ENCODE results near the gene MET. TPM values are rescaled to one million over a fixed set of nuclear protein-coding genes. Genes with fewer than 3 reads are reported as not detected.

The MET gene
- 21.1 to 22.8 TPM (median 22.3 TPM) in 3 replicates for total RNA-seq

DNA sequence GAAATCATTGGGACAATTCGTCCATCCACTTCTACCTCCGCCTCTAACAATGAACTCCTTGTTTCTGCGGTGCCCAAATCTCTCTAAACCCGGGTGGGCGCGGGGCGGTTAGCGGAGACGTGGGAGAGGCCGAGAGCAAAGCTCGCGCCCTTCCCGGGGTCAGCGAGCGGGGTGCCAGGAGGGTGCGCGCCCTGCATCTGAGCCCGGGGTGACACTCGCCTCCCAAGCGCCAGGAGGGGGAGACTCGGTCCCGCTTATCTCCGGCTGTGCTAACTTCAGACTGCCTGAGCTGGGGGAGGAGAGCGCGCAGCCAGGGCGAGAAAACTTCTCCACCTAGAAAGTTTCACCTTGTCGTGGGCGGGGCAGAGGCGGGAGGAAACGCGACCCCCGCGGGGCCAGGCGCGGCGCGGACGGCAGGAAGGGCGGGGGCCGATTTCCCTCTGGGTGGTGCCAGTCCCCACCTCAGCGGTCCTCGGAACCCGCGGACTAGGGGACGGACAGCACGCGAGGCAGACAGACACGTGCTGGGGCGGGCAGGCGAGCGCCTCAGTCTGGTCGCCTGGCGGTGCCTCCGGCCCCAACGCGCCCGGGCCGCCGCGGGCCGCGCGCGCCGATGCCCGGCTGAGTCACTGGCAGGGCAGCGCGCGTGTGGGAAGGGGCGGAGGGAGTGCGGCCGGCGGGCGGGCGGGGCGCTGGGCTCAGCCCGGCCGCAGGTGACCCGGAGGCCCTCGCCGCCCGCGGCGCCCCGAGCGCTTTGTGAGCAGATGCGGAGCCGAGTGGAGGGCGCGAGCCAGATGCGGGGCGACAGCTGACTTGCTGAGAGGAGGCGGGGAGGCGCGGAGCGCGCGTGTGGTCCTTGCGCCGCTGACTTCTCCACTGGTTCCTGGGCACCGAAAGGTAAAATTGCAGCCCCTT is at the start of gene MET:
TSS of gene MET (plus strand) at position 516 of the 915 bp plus-strand sequence. CDS start 26,889 bp downstream, outside the sequence.
- peak; percentile 43 to 72 for DNase-seq (ENCODE audit: low spot score in 2 of 2, unreplicated experiment in 2 of 2)
- Mint-ChIP-seq H3K27ac (peak within 1 kb of the TSS; percentile 92), H3K4me1 (peaks cover 43% of the 10 kb centered on the region), H3K27me3 (ENCODE audit: low read depth) (peaks cover 27% of the 10 kb centered on the region), H3K4me3 (peak within 1 kb of the TSS; percentile 87), H3K36me3 (no peaks in the 10 kb centered on the region), H3K9me3 (no peaks in the 10 kb centered on the region)
- TF ChIP-seq, protein P1, sequence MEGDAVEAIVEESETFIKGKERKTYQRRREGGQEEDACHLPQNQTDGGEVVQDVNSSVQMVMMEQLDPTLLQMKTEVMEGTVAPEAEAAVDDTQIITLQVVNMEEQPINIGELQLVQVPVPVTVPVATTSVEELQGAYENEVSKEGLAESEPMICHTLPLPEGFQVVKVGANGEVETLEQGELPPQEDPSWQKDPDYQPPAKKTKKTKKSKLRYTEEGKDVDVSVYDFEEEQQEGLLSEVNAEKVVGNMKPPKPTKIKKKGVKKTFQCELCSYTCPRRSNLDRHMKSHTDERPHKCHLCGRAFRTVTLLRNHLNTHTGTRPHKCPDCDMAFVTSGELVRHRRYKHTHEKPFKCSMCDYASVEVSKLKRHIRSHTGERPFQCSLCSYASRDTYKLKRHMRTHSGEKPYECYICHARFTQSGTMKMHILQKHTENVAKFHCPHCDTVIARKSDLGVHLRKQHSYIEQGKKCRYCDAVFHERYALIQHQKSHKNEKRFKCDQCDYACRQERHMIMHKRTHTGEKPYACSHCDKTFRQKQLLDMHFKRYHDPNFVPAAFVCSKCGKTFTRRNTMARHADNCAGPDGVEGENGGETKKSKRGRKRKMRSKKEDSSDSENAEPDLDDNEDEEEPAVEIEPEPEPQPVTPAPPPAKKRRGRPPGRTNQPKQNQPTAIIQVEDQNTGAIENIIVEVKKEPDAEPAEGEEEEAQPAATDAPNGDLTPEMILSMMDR (IDR thresholded peaks at IDR 0.05; ENCODE audit: unreplicated experiment) = peak; percentile 5

DNA sequence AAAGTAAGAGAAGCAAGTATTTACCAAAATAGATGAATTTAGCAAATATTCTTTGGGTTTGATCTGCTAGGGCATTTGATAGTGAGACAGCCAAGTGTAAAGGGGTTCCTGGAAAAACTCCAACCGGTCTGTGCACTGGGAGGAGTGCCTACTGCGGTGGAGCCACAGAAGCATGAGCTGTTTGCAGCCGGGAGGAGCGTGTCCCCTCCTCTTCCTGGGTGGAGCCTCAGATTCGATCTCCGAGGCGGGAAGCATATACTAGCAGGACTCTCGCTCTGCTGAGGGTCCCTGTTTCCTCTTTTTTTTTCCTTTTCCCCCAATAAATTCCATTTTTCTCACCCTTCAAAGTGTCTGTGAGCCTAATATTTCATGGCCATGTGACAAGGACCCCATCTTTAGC is 45.1 kb upstream of the MET start:
- peaks cover 17% of the 10 kb centered on the region for H3K4me1 Mint-ChIP-seq

DNA sequence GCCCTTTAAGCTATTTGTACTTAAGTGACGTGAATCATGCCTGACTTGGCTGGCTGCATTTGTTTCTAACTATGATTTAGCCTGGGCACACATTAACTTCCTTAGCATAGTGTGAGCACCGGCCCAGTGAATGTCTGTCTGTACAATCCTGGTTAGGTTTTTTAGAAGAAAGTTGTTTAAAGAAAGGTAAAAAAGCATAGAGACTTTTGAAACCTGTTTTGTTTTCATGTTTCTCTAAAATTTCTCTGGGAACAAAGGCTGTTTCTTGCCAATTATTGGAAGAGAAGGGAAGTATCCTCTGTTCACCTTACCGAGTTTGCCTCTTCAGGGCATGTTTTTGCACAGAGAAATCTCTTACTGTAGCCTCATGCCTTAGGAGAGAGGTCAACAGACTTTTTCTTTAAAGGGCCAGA is 42.9 kb upstream of the MET start:
- no peak for DNase-seq (ENCODE audit: low spot score in 2 of 2, unreplicated experiment in 2 of 2)
- peaks cover 19% of the 10 kb centered on the region for H3K4me1 Mint-ChIP-seq
- H3K4me3 Mint-ChIP-seq = no peak overlapping the region
- H3K27ac Mint-ChIP-seq = peak overlapping the region; percentile 41
- TF ChIP-seq, protein P1 (IDR thresholded peaks at IDR 0.05; ENCODE audit: unreplicated experiment) = no peak
- no peaks in the 10 kb centered on the region for H3K9me3 Mint-ChIP-seq
- H3K27me3 Mint-ChIP-seq (ENCODE audit: low read depth) = peaks cover 3% of the 10 kb centered on the region
- H3K36me3 Mint-ChIP-seq = no peaks in the 10 kb centered on the region

More for the DNA sequence above, 45.1 kb upstream of the MET start:
- no peak for DNase-seq (ENCODE audit: low spot score in 2 of 2, unreplicated experiment in 2 of 2)
- no peaks in the 10 kb centered on the region for H3K9me3 Mint-ChIP-seq
- no peaks in the 10 kb centered on the region for H3K36me3 Mint-ChIP-seq
- no peak overlapping the region for H3K27ac Mint-ChIP-seq
- H3K27me3 Mint-ChIP-seq (ENCODE audit: low read depth) = peaks cover 7% of the 10 kb centered on the region
- H3K4me3 Mint-ChIP-seq = no peak overlapping the region
- TF ChIP-seq, protein P1 (IDR thresholded peaks at IDR 0.05; ENCODE audit: unreplicated experiment) = no peak

DNA sequence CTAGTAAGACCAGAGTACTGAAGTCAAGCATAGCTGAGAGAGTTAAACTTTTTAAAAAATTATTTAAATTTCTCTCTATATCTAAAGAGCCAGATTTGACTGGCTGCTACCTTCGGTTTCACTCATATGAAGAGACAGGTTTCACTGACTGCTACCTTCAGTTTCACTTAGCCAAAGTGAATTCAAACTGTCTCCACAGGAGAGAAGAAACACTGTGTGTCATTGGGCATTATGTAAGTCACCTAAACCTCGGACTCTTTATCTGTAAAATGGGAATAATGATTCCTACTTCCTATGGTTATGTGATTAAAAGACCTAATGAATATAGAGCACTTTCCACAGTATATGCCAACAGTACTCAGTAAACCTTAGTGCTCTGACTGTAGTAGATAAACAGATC is 41.6 kb upstream of the MET start:
- Mint-ChIP-seq H3K4me1 (peaks cover 19% of the 10 kb centered on the region), H3K27ac (no peak overlapping the region), H3K36me3 (no peaks in the 10 kb centered on the region), H3K27me3 (ENCODE audit: low read depth) (peaks cover 3% of the 10 kb centered on the region), H3K9me3 (no peaks in the 10 kb centered on the region), H3K4me3 (no peak overlapping the region)
- no peak for DNase-seq (ENCODE audit: low spot score in 2 of 2, unreplicated experiment in 2 of 2)
- TF ChIP-seq, protein P1 (IDR thresholded peaks at IDR 0.05; ENCODE audit: unreplicated experiment) = no peak

DNA sequence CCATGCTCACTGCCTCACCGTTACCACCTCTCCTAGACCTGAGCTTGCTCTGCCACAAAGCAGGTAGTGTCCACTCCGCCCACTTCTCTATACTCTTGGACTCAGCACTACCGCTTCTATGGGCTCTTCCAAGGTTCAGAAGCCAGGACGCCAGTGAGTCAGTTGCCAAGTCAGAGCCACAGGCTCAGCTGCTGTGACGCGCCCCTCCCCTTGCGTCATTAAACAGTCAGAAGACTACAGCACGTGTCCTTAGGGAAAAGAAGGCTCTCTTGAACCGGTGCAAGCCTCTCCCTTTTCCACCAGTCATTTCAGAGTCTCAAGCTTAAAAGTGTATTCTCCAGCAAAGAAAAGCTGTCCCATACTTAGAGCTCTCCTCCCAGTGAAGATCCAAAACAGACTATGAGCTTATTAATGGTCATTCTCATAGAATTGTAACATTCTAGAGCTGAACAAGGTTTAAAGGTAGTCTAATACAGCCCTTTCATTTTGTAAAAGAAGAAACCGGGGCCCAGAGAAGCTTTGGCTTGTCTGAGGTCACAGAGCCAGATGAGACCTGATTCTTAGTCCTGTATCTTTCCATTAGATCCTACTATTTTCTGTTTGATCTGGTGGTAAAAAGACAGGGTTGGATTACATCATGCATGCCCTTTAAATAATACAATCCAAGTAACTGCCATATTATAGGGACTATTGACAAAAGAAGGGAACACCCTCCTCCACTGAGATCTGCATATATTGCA is 40.9 kb upstream of the MET start:
- Mint-ChIP-seq H3K27me3 (ENCODE audit: low read depth) (peaks cover under 1% of the 10 kb centered on the region), H3K27ac (peak overlapping the region; percentile 36), H3K36me3 (no peaks in the 10 kb centered on the region), H3K4me1 (peaks cover 19% of the 10 kb centered on the region), H3K4me3 (no peak overlapping the region), H3K9me3 (no peaks in the 10 kb centered on the region)
- TF ChIP-seq, protein P1 (IDR thresholded peaks at IDR 0.05; ENCODE audit: unreplicated experiment) = no peak
- DNase-seq (ENCODE audit: low spot score in 2 of 2, unreplicated experiment in 2 of 2) = no peak

Data from mesothelial cell of epicardium (in vitro differentiated cells).